Upper lobe of right lung (tissue), 1 donor: ENCODE data around the gene TMEM30A. TPM values are rescaled to one million over a fixed set of nuclear protein-coding genes. Genes with fewer than 3 reads are reported as not detected.

ENCODE experiments used
- ATAC-seq: fragments of 200-7000 bp; cut with Tn5 transposase; one replicate; pipeline ENCODE4 v1.9.1; 2020; ENCODE audit warnings: mild to moderate bottlenecking, moderate library complexity
- DNase-seq: peaks from one replicate; pipeline ENCODE4 v3.0.0-alpha.2; 2020
- H3K27ac ChIP-seq: fragments of 200-600 bp; one replicate; pipeline ENCODE4 v1.8.0; 2022
- H3K27me3 ChIP-seq: fragments of 200-600 bp; one replicate; pipeline ENCODE4 v1.8.0; 2022; ENCODE audit warnings: mild to moderate bottlenecking
- H3K36me3 ChIP-seq: fragments of 200-600 bp; one replicate; pipeline ENCODE4 v1.8.0; 2022
- H3K4me1 ChIP-seq: fragments of 200-600 bp; one replicate; pipeline ENCODE4 v1.8.0; 2022
- H3K4me3 ChIP-seq: fragments of 200-600 bp; one replicate; pipeline ENCODE4 v1.8.0; 2022; ENCODE audit warnings: mild to moderate bottlenecking
- H3K9me3 ChIP-seq: fragments of 200-600 bp; one replicate; pipeline ENCODE4 v1.8.0; 2022
- intact Hi-C: fragments of 100-400 bp; cut with DNase I; formaldehyde crosslinking; loops from one replicate; pipeline ENCODE4 v1.11.0; 2022
- total RNA-seq: library from RNA; stranded (reverse); fragmentation: NEBNext Ultra II Directional; extraction: Animal tissue kit (Norgen Biotek cat#: 25700); gene quantifications from one replicate; pipeline ENCODE4 v1.2.1, GENCODE V29; 2021
- TF ChIP-seq, protein P1 (sequence below): fragments of 200-600 bp; IDR thresholded peaks from one replicate; pipeline ENCODE4 v1.8.0; 2022; ENCODE audit warnings: antibody characterized with exemption
- donor health status: DM: no; HTN: yes; CAD: no; lungs with severe emphysema.

Gene TMEM30A
- total RNA-seq, 1 donor from 2014 or later: 183 TPM

DNA sequence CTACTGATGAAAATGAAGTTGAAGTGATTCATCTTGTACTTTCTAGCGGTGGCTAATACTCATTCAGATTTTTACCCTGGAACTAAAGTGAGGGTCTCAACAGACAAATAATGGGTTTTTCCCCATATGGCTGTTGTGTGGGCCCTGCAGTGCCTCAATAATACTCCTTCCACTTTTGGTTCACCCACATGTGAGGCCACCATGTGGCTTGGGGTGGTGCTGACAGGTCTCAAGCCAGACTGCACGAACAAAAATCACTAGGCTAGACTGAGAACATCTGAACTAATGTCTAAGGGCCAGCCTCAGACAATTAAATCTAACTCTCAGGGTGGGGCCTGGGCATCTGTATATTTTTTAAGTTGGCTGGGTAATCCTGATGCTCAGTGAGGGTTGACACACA is 70.9 kb downstream of the TMEM30A start:
- Histone ChIP-seq H3K9me3 (no peaks in the 10 kb centered on the region), H3K4me1 (peaks cover 4% of the 10 kb centered on the region), H3K36me3 (no peaks in the 10 kb centered on the region), H3K27ac (no peak overlapping the region), H3K4me3 (no peak overlapping the region), H3K27me3 (peaks cover under 1% of the 10 kb centered on the region)
- ATAC-seq (no peak), DNase-seq (no peak)
- TF ChIP-seq, protein P1, sequence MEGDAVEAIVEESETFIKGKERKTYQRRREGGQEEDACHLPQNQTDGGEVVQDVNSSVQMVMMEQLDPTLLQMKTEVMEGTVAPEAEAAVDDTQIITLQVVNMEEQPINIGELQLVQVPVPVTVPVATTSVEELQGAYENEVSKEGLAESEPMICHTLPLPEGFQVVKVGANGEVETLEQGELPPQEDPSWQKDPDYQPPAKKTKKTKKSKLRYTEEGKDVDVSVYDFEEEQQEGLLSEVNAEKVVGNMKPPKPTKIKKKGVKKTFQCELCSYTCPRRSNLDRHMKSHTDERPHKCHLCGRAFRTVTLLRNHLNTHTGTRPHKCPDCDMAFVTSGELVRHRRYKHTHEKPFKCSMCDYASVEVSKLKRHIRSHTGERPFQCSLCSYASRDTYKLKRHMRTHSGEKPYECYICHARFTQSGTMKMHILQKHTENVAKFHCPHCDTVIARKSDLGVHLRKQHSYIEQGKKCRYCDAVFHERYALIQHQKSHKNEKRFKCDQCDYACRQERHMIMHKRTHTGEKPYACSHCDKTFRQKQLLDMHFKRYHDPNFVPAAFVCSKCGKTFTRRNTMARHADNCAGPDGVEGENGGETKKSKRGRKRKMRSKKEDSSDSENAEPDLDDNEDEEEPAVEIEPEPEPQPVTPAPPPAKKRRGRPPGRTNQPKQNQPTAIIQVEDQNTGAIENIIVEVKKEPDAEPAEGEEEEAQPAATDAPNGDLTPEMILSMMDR: no peak
- intact Hi-C loops: loop anchor here (10.0 kb wide), 2 partner anchors 1129 to 1539 kb away; no protein-coding TSS in a partner anchor

DNA sequence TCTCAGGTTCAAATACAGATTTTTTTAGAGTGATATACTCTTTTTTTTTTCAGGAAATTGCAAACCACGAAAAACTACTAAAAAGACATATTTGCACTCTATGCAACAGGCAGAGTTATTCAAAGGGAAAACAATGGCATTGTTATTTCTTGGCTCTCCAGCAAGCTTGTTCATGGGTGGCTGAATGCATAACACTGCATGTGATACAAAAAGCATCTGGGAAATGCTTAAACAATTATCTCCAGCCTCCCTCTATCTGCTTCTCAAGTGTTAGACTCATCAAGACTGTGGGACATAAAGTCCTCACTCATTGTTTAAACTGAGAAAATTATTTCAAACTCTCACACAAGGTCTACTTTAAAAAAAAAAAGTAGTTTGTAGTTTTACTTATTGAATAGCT is 71.5 kb downstream of the TMEM30A start:
- intact Hi-C loops: loop anchor here (10.0 kb wide), 2 partner anchors 1128 to 1538 kb away; no protein-coding TSS in a partner anchor
- TF ChIP-seq, protein P1: no peak
- DNase-seq (no peak), ATAC-seq (no peak)
- Histone ChIP-seq H3K4me3 (no peak overlapping the region), H3K27ac (no peak overlapping the region), H3K27me3 (peaks cover 6% of the 10 kb centered on the region), H3K9me3 (no peaks in the 10 kb centered on the region), H3K36me3 (no peaks in the 10 kb centered on the region), H3K4me1 (peaks cover 11% of the 10 kb centered on the region)

DNA sequence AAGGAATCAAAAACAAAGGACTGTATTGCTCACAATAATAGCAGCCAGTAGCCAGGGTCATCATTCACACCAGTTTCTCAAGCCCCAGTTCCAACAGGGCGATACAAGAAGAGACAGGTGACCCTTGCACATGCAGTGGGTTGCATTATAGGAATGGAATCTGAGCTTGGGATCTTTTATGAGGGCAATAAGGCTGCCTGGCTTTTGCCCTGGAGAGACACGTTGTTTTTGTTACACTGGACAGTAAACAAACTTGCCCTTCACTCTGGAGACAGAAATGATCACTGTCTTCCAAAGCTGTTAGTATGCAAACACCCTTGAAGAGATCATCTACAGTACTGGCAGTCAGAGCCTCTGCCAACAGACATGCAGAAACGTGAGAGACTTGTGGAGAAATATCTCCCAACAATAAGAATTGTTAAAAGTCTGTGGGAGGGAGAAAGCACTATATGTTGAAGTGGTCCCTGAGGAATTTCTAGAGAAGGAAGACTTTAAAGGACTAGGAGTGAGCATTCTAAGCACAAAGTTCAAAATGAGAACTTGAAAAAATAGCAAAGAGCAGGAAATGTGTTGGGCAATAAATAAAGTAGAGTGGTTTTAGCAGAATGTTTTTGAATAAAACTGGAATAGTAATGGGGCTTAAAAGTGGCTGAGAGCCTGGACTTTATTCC is 72.5 kb downstream of the TMEM30A start:
- intact Hi-C loops: loop anchor here (10.0 kb wide), 2 partner anchors 1127 to 1537 kb away; no protein-coding TSS in a partner anchor
- TF ChIP-seq, protein P1: no peak
- Histone ChIP-seq H3K27me3 (peaks cover 15% of the 10 kb centered on the region), H3K4me3 (no peak overlapping the region), H3K9me3 (no peaks in the 10 kb centered on the region), H3K36me3 (no peaks in the 10 kb centered on the region), H3K27ac (no peak overlapping the region), H3K4me1 (peaks cover 11% of the 10 kb centered on the region)
- ATAC-seq (no peak), DNase-seq (no peak)

DNA sequence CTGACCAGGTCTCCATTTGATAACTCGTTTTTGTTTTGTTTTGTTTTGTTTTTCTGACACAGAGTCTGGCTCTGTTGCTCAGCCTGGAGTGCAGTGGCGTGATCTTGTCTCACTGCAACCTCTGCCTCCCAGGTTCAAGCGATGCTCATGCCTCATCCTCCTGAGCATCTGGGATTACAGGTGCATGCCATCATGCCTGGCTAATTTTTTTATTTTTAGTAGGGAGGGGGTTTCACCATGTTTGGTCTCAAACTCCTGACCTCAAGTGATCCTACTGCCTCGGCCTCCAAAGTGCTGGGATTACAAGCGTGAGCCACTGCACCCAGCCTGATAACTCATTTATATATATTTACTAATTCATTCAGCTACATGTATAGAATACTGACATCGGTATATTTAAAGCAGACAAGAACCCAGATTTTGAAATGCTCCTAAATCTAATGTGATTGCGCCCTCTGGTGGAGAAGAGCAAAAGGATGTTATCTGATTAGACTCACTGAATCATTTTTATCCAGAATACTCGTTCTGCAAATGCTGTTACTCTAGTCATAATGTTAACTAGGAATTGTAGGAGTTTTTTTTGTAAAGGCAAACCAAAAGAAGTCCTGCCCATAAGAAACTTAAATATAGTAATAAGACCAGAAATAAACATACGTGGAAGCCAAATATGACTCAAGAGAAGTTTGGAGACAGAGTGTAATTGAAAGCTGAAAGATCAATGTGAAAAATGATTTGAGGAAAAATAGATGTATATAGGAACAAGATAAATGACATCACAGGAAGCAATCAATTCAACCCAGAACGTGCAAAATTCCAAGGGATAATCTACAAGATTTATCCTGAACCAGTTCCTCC is 73.5 kb downstream of the TMEM30A start:
- H3K4me1 ChIP-seq: peaks cover 19% of the 10 kb centered on the region
- intact Hi-C loops: loop anchor here (10.0 kb wide), 2 partner anchors 1126 to 1536 kb away; no protein-coding TSS in a partner anchor

DNA sequence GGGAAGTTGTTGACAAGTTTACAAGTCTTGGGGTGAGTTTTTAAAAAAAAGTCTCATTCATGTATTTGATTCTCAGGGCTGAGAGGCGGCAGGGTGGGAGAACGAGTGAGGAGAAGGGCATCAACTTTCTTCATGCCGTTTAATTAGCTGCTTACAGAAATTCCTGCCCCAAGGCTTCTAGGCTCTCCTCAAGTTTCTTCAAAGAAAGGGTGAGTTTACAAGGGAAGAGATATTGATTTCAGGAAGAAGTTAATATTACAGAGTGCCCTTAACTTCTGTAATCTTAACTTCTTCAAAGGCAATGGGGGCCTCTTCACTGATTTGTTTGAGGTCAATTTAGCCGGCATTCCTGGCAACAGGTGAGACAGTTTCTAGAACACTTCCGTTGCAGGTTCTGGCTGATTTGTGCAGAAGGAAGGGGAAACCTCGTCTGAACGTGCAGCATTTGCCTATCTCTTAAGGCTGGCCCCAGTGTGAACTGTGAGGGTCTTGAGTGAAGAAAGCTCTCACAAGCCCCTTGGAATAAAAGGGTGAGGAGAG is 75.3 kb downstream of the TMEM30A start:
- ATAC-seq: no peak
- Histone ChIP-seq H3K36me3 (no peaks in the 10 kb centered on the region), H3K27me3 (peaks cover 43% of the 10 kb centered on the region), H3K4me1 (peaks cover 38% of the 10 kb centered on the region), H3K4me3 (no peak overlapping the region), H3K27ac (no peak overlapping the region), H3K9me3 (no peaks in the 10 kb centered on the region)
- no peak for DNase-seq
- intact Hi-C loops: no loop called here
- TF ChIP-seq, protein P1: no peak

More for the DNA sequence above, 73.5 kb downstream of the TMEM30A start:
- TF ChIP-seq, protein P1: peak; percentile 88
- no peak overlapping the region for H3K27ac ChIP-seq
- H3K4me3 ChIP-seq: no peak overlapping the region
- no peak for DNase-seq
- H3K9me3 ChIP-seq: no peaks in the 10 kb centered on the region
- no peaks in the 10 kb centered on the region for H3K36me3 ChIP-seq
- ATAC-seq: peak; percentile 31
- H3K27me3 ChIP-seq: peaks cover 24% of the 10 kb centered on the region
